Putamen (tissue), 1 donor: Measurements from ENCODE around the gene ANKH.
"Not testable (repeated sequence)": the region's sequence is repeated elsewhere in the genome, so short reads cannot be mapped to it uniquely, and the experiment has no call there.

Source experiments
- DNase-seq: peaks from one replicate; pipeline ENCODE4 v3.0.0-alpha.2; 2016; ENCODE audit warnings: low spot score

ANKH gene

DNA sequence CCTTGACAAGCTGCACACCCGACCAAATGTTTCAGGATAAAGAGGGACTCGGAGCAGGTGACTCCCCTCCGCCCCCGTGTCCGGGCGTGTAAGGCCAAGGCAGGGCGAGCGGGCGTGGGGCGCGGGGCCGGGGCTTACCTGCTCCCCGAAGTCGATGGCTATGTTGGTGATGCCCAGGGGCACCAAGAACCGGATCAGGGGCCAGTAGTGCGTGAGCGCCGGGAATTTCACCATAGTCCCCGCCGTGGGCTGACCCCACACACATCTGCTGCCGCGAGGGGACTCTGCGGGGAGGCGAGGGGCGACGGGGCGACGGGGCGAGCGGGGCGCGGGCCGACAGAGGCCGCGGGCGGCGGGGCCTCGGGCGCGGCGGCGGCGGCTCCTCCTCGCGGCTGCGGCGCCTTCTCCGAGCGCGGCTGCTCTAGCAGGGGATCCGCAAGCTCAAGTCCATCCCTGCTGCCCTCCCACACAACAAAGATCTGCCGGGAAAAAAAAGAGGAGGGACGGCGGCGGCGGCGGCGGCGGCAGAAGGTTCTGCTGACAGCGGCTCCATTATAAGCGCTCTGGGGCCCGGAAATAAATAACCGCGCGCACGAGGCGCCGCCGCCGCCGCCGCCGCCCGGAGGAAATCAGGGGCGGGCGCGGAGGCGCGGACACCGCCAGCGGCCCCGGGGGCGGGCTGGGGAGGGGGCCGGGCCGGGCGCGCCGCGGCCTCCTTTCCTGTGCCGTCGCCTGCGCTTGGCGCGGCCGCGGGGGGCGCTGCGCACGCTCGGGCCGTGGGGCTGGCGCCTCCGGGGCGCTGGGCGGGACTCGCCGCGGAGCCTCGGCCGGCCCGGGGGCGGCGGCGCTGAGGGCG, at the start of gene ANKH:
TSS of gene ANKH (minus strand) at position 565 of the 856 bp plus-strand sequence. CDS start at position 234, 331 bp downstream.
- peak; percentile 86 for DNase-seq

DNA sequence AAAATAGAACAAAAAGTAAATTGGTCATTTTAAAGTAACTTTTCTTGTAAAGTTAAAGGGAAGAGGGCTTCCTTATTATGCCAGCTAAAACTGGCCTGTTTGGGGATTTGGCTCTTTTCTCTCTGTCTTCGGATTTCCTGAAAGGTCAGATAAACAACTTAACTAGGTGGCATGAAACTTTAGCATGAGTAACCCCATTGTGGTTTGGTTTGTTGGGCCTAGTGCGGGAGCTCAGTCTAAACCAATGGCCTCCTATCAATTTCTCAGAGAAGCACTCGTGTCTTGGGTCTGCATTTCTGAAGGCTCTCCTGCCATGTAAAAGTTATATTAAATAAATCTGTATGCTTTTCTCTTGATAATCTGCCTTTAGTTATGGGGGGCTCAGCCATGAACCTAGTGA, 48.5 kb upstream of the ANKH start:
- no peak for DNase-seq

DNA sequence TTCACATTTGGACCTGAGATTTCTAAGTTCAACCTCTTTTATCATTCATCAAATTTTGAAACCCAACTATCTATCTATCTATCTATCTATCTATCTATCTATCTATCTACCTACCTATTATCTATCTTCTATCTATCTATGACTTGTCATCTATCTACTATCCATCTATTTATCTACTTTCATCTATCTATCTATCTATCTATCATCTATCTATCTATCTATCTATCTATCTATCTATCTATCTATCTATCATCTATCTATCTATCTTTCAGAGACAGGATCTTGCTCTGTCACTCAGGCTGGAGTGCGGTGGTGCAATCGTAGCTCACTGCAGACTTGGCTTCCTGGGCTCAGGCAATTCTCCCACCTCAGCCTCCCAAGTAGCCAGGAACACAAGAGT, 47.5 kb upstream of the ANKH start:
- not testable (repeated sequence) for DNase-seq

DNA sequence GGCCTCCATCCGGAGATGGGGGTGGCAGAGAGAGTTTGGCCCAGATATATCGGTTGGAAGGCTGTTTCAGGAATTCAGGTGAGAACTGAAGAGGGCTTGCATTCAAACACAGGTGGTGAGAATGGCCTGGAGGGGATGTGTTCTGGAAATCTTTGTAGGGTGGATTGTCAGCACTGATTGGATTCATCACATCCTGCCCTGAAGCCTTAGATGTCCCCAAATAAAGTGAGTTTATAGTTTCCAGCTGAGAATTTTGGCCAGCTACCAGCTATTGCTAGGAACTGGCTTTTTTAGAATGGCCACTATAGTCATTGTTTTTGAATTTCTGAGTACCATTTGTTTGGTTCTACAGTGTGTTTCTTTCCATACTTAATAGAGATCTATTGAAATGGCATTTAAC, 46.1 kb upstream of the ANKH start:
- DNase-seq, result no peak

DNA sequence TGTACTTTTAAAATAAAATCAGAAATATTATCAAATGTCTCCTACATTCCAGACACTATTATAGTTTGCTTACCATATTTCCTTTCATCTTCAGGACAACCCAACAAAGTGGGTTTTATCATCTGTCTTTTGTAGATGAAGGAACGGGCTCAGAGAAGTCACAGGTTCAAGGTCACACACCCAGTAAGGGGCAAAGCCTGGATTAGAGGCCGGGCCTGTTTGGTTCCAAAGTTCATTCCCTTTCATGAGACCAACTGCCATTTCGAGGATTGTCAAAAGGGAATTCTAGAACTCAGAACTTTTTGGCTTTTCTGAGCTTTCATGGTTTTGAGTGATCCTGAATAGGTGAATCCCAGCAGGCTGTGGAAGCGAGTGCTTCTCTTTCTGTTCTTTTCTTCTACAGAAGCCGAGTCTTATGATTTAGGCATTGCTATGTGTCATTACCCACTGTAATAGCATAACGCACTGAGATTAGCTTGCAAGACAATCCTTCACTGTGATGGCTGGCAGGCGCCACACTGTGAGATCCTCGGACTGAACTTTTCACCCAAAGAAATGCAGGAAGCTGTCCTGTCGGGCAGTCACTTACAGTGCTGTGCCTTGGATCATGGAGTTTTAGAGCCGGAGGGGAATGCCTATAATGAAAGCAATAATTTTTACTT, 43.8 kb upstream of the ANKH start:
- DNase-seq, result no peak

DNA sequence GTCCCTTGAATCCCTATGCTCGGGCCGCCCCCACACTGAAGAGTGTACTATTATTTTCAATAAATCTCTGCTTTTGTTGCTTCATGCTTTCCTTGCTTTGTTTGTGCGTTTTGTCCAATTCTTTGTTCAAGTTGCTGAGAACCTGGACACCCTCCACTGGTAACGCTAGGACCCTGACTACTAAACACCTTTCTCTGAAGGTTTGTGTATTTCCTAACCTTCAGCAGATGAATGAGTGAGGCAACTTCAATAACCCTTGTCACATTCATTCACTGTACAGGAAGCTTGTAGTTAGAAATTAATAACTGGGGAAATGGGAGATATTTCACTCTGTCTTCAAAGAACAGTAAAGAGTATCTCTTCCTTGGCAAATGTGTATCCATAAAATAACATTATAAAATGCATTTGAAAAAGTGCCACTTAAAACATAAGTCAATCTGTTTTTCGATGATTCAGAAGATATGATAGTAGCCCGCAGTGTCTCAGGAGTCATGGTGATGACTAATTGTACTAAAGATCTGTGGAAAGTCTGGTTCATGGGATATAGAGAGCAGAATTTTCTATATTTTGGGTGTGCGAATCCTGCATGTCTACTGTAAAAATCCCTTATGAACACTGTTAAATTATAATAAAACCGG, 43.2 kb upstream of the ANKH start:
- DNase-seq, result no peak

DNA sequence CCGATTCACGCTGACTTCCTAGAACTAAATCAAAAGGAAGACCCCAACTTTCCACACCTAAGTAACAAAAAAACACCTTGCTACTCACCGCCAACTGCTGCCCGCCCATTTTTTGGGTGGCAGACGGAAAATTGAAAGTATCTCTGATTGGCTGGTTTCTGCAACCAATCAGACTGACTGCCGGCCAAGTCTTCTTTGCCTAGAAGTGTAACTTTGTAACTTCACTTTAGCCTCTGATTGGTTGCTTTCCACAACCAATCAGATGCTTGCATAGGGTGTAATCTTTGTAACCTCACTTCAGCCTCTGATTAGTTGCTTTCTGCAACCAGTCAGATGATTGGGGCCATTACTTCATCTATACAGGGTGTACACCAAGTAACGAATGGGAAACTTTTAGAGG, 42.6 kb upstream of the ANKH start:
- no peak for DNase-seq

DNA sequence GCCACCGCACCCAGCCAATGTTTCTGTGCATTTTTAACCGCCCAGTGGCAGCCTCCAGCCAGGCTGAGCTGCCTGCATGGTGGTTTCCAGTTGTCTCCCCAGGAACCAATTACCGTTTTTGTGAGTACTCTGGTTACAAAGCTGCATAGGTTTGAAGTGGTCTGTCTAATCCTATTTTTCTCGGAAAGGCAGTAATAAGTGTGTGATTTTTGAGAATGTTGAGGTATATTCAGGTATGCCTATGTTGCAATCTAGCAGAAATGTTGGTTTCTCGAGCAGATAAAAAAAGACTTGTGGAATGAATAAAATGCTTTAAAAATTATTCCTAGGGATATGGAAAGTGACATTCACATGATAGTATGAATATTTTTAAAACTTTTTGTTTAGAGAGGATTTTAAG, 41.5 kb upstream of the ANKH start:
- DNase-seq, result no peak

DNA sequence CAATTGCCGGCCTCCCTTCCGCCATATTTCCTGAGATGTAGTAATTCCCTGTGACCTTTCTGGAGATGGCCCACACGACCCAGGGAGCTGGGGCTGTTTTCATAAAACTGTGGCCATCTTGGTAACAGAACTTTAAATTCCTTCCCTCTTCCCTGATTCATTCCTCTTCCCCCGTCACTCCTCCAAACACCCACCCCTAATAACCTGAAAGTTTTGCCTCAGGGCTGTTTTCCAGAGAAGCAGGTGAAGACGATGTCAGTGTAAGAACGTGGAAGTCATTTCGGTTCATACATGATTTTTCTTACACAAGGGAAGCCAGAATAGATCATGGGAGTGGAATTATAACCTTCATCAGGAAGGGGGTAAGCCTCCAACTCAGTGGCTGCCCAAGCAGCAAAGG, 40.6 kb upstream of the ANKH start:
- DNase-seq, result no peak

DNA sequence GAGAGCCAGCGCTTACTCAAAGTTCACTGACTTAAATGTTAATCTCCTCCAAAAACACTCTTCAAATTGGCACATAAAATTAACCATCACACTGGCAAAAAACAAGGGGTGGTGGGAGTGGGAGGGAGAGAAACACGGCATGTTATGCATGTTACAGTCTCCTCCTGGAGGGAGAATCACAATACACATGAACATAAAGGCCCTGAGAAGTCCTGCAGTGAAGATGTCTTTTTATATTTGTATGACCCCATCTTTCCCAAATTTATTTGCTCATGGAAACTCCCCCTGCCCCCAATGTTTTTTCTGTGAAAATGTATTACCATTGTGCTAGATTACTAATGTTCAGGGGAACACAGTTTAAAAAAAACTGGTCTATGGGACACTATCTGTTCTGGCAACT, 37.8 kb upstream of the ANKH start:
- no peak for DNase-seq

DNA sequence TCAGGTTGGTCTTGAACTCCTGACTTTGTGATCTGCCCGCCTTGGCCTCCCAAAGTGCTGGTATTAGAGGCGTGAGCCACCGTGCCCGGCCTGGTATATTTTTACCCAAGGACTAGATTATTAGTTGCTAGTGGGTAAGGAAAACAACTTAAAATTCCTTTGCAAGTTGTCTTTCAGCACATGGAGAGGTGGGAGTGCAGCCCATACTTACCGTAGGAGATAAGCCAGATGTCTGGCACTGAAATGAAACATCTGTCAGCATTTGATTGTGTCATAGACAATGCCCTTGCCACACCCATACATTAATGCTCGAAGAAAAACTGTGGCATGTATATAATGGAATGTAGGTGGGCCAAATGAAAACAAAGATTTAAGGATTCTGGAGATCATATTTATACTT, 36.6 kb upstream of the ANKH start:
- DNase-seq, result no peak

DNA sequence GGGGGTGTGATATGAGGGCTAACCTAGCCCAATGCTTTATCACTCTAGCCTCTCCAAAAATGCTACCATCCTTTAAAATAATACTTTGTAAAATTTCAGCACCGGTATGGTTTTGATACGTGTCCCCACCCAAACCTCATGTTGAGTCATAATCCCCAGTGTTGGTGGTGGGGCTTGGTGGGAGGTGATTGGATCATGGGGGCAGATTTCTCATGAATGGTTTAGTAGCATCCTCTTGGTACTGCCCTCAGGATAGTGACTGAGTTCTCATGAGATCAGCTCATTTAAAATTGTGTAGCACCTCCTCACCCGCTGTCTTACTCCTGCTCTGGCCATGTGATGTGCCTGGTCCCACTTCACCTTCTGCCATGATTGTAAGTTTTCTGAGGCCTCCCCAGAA, 35.0 kb upstream of the ANKH start:
- DNase-seq, result no peak

DNA sequence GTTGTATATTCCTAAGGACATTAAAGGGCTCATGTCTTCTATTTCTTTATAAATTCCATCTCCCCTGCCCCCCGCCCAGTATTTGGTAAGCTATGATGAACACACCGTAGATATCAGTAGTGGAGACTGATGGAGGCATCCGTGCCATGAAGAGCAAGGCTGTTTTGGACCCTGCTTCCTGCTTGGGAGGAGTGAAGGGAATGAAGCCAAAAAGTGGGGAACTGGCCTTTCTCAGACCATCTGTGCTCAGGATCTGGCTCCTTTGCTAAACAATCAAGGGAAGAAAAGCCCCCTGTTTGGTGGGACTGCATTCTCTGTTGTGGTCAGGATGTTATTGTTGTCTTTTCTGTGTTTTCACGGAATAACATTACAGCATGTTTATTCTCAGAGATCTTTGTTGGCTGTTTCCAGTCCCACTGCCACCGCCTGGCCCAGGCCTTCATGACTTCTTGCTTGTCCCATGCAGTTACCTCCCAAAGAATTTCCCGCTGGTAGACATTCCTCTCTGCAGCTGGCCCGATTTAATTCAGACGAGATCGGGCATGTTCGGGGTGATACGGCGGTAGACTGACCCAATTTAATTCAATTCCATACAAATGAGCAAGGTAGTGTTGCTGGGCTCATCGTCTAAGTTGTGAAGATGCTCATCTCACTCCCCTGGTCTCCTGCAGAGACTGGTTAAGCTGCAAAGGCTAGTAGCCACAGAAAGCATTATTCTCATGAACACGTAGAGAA, 31.4 kb upstream of the ANKH start:
- no peak for DNase-seq

DNA sequence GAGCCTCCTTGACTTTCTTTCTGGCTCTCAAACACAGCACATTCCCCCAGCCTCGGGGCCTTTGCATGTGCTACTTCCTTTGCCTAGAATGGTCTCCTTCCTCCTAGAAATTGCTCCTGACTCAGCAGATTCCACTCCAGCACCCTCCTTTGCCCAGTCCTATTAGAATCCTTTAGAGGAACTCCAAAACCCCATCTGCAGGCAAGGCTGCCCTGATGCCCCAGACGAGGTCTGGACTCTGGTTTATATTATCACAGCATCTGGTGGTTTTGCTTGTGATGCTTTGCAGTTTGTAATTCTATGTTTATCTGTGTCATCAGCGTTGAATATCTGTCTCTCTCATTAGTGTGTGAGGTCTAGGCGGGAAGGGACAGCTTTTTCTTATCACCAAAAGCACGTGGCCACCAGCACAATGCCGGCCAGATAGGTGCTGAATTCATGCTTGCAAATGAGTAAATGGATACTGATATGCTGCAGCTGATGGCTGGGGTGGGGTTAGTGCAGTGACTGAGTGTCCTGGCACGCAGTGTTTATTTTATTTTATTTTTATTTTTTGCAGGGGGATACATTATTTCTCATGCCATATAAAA, 30.0 kb upstream of the ANKH start:
- DNase-seq, result no peak

DNA sequence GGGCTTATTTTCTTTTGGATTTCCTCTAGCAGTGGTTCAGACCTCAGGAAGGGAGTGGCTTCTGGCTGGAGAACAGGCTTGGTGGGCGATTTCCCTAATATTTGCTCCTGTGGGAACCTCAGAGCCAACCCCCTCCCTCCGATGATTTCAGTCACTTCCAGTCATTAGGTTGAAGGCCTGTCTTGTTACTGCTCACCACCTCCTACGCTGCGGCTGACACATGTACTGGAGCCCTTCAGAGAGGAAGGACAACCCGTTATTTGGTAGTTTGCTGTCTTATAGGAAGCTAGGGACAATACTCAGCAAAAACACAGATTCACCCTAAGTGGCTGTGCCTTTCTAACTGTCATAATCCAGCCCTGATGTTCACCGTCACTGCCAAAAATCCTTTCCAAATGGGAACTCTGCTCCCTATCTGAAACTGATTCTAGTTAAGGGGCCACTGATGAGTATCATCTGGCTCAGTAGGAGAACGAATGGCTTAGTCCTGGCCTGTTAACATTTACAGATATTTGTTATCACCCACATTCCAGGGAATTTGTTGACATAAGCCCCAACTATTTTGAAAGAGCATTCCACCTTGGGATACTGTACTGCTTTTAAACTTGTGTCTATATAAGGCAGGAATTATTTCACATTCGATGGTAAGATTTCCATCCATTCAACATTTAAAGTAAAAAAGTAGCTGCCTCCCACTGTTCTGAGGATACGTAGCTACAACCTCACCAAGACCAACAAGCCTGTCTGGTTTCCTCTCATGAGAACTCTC, 29.3 kb upstream of the ANKH start:
- no peak for DNase-seq

DNA sequence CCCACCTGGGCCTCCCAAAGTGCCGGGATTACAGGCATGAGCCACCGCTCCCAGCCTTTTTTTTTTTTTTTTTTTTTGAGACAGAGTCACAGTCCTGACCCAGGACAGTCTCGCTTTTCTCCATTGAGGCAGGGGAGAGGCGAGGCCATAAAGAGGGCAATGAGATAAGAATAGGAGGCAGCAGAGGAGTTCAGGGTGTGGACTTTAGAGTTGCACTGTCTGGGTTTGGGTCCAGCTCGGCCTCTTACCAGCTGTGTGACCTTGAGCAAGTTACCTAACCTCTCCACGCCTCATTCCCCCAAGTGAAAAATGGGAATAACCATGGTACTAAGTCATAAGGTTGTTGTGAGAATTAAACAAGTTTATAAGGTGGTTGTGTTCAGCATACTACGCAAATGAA, 24.6 kb upstream of the ANKH start:
- DNase-seq, result no peak

DNA sequence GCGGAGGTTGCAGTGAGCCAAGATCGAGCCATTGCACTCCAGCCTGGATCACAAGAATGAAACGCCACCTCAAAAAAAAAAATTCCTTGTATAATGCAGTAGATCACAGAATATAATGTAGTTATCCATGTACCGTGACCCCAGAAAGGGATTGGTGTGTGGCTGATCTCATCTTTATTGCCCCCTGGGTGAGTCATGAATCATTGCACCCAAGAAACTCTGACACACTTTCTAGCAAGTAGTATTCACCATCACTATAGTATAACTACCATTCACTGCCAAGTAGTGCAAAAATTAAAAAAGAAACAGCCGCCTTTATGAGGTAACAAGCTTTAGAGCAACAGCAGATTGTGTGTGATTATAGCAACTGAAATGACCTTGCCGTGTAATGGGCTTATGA, 23.7 kb upstream of the ANKH start:
- DNase-seq, result no peak

DNA sequence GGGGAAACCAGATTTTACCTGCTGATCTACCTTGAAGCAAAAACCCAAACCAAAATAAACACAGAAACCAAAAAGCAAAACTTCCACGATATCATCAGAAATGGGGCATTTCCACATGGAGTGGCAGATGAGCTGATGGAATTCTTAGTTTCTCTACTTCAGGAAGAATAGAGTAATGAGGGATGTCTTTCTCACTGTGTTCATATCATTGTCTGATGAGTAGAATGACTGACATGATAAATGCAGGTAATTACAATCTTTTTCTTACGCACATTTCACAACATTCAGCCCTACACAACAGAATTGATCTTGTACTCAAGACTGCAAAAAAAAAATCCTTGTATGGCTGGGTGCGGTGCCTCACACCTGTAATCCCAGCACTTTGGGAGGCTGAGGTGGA, 23.2 kb upstream of the ANKH start:
- DNase-seq, result no peak

DNA sequence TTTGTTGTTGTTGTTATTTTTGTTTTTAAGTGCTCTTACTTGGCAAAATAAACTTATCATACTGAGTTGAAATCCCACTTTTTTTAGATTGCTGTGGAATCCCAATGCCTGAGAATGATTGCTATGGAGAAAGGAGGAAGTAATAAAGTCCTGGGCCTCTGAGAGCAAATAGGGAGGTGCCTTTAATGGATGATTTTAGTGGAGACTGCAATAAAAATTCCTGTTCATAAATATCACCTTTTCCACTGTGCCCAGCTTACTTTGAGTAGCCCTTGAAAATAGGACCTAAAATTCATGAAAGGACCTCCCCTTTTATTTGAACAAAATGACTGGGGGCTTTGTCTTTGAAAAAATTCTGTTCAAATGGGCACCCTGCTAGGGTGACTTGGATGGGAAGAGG, 21.8 kb upstream of the ANKH start:
- no peak for DNase-seq

DNA sequence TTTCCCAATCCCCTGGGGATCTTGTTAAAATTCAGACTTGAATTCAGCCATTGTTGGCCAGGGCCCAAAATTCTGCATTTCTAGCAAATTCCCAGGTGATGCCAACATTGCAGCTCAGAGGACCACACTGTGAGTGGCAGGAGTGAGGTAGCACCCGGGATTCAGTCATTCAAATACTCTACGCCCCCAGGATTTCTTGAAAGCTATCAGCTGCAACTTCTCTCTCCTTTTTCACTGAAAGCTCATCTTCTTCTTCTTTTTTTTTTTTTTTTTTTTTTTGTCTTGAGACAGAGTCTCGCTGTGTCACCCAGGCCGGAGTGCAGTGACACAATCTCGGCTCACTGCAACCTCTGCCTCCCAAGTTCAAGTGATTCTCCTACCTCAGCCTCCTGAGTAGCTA, 19.3 kb upstream of the ANKH start:
- no peak for DNase-seq

DNA sequence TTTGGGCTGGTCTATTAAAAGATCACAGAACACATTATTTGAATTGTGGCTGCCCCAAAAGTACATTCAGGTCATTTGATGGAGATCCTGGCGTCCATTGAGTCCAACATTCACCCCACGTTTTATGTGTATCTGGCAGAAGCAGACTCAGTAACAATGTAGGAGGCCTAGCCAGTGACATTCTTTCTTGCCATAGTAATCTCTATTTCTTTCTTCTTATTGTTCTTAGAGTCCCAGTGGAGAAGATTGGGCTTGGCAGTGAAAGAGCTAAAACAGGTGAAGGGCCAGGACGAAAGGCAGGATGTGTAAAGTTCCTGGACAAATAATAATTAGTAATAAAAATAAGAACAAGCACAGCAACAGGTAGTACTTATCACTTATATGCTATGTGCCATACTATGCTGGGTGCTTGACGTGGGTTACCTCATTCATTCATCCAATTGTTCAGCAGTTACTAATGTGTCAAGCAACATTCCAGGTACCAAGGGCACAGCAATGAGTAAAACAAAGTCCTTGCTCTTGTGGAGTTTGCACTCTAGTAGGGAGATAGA, 12.6 kb upstream of the ANKH start:
- no peak for DNase-seq
